ENCODE data around the gene SAFB. TPM values are rescaled to one million over a fixed set of nuclear protein-coding genes. Genes with fewer than 3 reads are reported as not detected.

SAFB gene
- total and polyA plus RNA-seq, 2 of the 13 experiments (the other 11 are each of a cell fraction or from before 2014, with no cell fraction given) = 21.0 to 28.4 TPM

GRCh38 chr19:5623397-5624017 is 624 bp downstream of the SAFB start:
- H3K79me2 ChIP-seq (ENCODE audit: insufficient read depth, low read length) = peaks cover 96% of the 10 kb centered on the region
- peaks cover 35% of the 10 kb centered on the region for H4K20me1 ChIP-seq (ENCODE audit: insufficient read depth, low read length)
- BruUV-seq (replicated peaks) = TSS peak; percentile 54
- no peaks in the 10 kb centered on the region for H3K9me3 ChIP-seq (ENCODE audit: low read length)
- peaks cover 0 to 7% of the 10 kb centered on the region in 2 experiments; a peak in 2 of 5 replicates for H3K27me3 ChIP-seq (ENCODE audit: control insufficient read depth in 1 of 2, insufficient read depth in 2 of 2, low read length in 2 of 2)
- H3K4me2 ChIP-seq (ENCODE audit: low read depth, low read length) = peak overlapping the region; percentile 93
- H3K4me1 ChIP-seq (ENCODE audit: insufficient read depth, low read length) = peaks cover 70% of the 10 kb centered on the region
- peak overlapping the region; percentile 97 to 100 (median 99) for H3K4me3 ChIP-seq (replicated peaks in 1 of 3; ENCODE audit: insufficient read depth in 1 of 3, low read depth in 2 of 3, low read length in 3 of 3)
- CTCF ChIA-PET (ENCODE audit: low intra/inter-chr PET ratio, low total read pairs) = no interaction called here
- intact Hi-C loops (cut with micrococcal nuclease; ENCODE audit: unreplicated experiment) = no loop called here
- peaks cover 12 to 46% of the 10 kb centered on the region in 2 experiments for H3K36me3 ChIP-seq (replicated peaks in 1 of 2; ENCODE audit: control insufficient read depth in 1 of 2, insufficient read depth in 2 of 2, low read length in 2 of 2)
- FAIRE-seq (no peak), ATAC-seq (no peak), DNase-seq (ENCODE audit: low spot score) (no peak)
- H3K27ac ChIP-seq (ENCODE audit: extremely low read length, insufficient read depth, low read length) = peak overlapping the region; percentile 94
- H3K9ac ChIP-seq (ENCODE audit: insufficient read depth, low read depth, low read length) = peak overlapping the region; percentile 96
- under 1% methylated on average over 17 of the region's 50 CpGs for WGBS (ENCODE audit: low lambda C conversion rate)
- POLR2A ChIA-PET = interaction anchor here (0.5 to 3.4 kb wide), 25 partner anchors 9 to 283 kb away, joined by 3 to 21 read pairs (median 5); partner anchors contain the start of genes CATSPERD, LONP1, PTPRS and RPL36
- in situ Hi-C loops (cut with HindIII; ENCODE audit: extremely low pct_ligation_motif_present, low pct_unique_long_range_greater_than_20kb) = no loop called here
- no peak overlapping the region for H2AFZ ChIP-seq (ENCODE audit: low read length)
- peak; percentile 54 for TF ChIP-seq AGO2 (optimal IDR thresholded peaks at IDR 0.05; ENCODE audit: low read depth, low read length)
- peak; percentile 36; the same call in 1 of the 2 replicates for TF ChIP-seq TGIF2 (CRISPR knock-in tag; IDR thresholded peaks at IDR 0.05)
- 0 out of 2 replicates have a peak, but pooled peaks have one; percentile 1 for TF ChIP-seq HOXA5 (CRISPR knock-in tag; IDR thresholded peaks at IDR 0.05)
- TF ChIP-seq ZNF567 (CRISPR knock-in tag; IDR thresholded peaks at IDR 0.05; ENCODE audit: borderline replicate concordance) = no peak
- no peak for TF ChIP-seq PREB (CRISPR knock-in tag; IDR thresholded peaks at IDR 0.05)
- TF ChIP-seq TOPORS (CRISPR knock-in tag; IDR thresholded peaks at IDR 0.05) = no peak
- no peak for TF ChIP-seq ZBTB40 (IDR thresholded peaks at IDR 0.05)
- no peak for TF ChIP-seq ZBTB40 (CRISPR knock-in tag; IDR thresholded peaks at IDR 0.05)
- TF ChIP-seq ZNF414 (CRISPR knock-in tag; IDR thresholded peaks at IDR 0.05) = 0 out of 2 replicates have a peak, but pooled peaks have one; percentile 55
- 0 out of 2 replicates have a peak, but pooled peaks have one; percentile 52 for TF ChIP-seq ZNF607 (CRISPR knock-in tag; IDR thresholded peaks at IDR 0.05; ENCODE audit: borderline replicate concordance)
- no peak for TF ChIP-seq SNAPC5 (CRISPR knock-in tag; IDR thresholded peaks at IDR 0.05; ENCODE audit: borderline replicate concordance)
- TF ChIP-seq PLRG1 (conservative IDR thresholded peaks at IDR 0.05) = no peak
- no peak for TF ChIP-seq WIZ (CRISPR knock-in tag; IDR thresholded peaks at IDR 0.05)
